ENCODE measurements around the gene KATNBL1. TPM values are rescaled to one million over a fixed set of nuclear protein-coding genes. Genes with fewer than 3 reads are reported as not detected.

The KATNBL1 gene
- total RNA-seq, 4 donors from 2014 or later, result 28.6 to 60.7 (median 40.0) TPM

DNA sequence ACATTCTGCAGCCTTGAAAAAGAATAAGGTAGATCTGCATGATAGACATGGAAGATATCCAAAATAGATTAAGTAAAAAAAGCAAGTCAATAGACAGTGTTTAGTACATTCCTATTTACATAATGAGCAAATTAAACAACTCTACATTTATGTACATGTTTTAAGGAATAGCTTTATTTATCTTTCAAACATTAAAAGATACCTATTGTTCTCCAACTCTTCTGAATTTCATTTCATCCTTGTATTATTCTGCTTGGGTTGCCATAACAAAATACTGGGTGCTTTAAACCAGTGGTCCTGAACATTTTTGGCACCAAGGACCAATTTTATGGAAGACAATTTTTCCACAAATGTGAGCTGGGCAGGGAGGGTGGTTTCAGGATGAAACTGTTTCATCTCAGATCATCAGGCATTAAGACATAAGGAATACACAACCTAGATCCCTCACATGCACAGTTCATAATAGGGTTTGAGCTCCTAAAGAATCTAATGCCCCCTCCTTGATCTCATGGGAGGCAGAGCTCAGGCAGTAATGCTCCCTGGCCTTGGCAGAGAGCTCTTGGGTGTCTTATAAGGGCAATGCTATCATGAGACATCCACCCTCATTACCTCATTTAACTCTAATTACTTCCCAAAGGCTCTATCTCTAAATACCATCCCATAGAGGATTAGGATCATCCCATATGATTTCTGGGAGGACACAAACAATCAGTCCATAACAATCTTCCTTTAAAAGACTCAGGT, 6.8 kb upstream of the KATNBL1 start:
- TF ChIP-seq POLR2AphosphoS5 (IDR thresholded peaks at IDR 0.05) (no peak), EP300 (IDR thresholded peaks at IDR 0.05) (no peak), POLR2A (IDR thresholded peaks at IDR 0.05) (no peak)
- TF ChIP-seq, protein P1, sequence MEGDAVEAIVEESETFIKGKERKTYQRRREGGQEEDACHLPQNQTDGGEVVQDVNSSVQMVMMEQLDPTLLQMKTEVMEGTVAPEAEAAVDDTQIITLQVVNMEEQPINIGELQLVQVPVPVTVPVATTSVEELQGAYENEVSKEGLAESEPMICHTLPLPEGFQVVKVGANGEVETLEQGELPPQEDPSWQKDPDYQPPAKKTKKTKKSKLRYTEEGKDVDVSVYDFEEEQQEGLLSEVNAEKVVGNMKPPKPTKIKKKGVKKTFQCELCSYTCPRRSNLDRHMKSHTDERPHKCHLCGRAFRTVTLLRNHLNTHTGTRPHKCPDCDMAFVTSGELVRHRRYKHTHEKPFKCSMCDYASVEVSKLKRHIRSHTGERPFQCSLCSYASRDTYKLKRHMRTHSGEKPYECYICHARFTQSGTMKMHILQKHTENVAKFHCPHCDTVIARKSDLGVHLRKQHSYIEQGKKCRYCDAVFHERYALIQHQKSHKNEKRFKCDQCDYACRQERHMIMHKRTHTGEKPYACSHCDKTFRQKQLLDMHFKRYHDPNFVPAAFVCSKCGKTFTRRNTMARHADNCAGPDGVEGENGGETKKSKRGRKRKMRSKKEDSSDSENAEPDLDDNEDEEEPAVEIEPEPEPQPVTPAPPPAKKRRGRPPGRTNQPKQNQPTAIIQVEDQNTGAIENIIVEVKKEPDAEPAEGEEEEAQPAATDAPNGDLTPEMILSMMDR (IDR thresholded peaks at IDR 0.05), result no peak
- no peak overlapping the region for H3K27ac ChIP-seq
- no peak overlapping the region for H3K4me3 ChIP-seq
- H3K27me3 ChIP-seq, result no peaks in the 10 kb centered on the region
- no peaks in the 10 kb centered on the region for H3K4me1 ChIP-seq
- H3K36me3 ChIP-seq, result no peaks in the 10 kb centered on the region
- H3K9me3 ChIP-seq, result no peaks in the 10 kb centered on the region
- ATAC-seq, result no peak

DNA sequence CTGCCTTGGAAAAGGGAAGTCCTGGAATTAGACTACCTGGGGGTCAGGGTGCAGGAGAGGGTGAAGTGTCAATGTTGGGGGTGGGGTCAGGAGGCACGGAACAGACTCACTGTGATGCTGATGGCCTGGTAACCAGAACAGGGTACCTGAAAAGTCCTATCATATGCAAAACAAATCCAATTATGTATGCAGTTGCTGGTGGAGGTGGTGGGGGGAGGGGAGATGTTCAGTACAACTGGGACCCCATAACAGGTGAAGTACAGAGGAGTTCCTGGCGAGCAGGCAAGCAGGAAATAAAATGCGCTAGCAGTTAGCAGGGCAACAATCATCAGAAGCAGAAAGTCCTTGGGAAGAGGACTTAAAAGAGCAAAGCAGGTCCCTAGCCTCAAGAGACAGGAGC, 4.2 kb upstream of the KATNBL1 start:
- whole genome bisulfite sequencing, 2 donors (ENCODE audit: low coverage in 1 of 2), result 32 to 35% methylated on average over 3 of the region's 3 CpGs
- TF ChIP-seq EP300 (IDR thresholded peaks at IDR 0.05) (no peak), POLR2A (IDR thresholded peaks at IDR 0.05) (no peak), POLR2AphosphoS5 (IDR thresholded peaks at IDR 0.05) (no peak)
- TF ChIP-seq, protein P1 (IDR thresholded peaks at IDR 0.05), result no peak

DNA sequence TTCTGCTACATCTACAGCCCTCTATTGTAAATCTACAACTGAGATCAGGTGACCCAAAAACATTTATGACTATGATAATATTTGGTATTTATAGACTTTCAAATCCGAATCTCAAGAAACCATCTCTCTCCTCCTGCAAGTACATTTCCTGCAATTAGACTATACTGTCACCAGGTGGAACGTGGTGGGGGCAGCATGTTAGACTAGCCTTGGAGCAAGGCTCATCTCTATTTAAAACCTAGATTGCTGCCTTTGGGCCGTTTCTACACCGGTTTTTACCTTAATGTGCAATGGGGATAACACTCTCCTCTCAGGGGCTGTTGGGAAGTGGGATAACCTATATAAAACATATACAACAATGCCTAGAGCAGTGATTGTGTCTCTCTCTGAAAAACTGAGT, 3.8 kb upstream of the KATNBL1 start:
- Histone ChIP-seq H3K27ac (no peak overlapping the region), H3K27me3 (no peaks in the 10 kb centered on the region), H3K4me3 (no peak overlapping the region), H3K9me3 (no peaks in the 10 kb centered on the region), H3K36me3 (no peaks in the 10 kb centered on the region), H3K4me1 (peaks cover under 1 to 10% (median 3%) of the 10 kb centered on the region in 3 donors)
- no peak for ATAC-seq
- 25 to 59% methylated on average over 3 of the region's 4 CpGs for WGBS, 2 donors (ENCODE audit: low coverage in 1 of 2)
- no peak for TF ChIP-seq POLR2AphosphoS5 (IDR thresholded peaks at IDR 0.05)
- TF ChIP-seq POLR2A (IDR thresholded peaks at IDR 0.05), result no peak
- no peak for TF ChIP-seq EP300 (IDR thresholded peaks at IDR 0.05)
- TF ChIP-seq, protein P1 (IDR thresholded peaks at IDR 0.05), result no peak

More for the DNA sequence above, 4.2 kb upstream of the KATNBL1 start:
- no peak for ATAC-seq
- no peak overlapping the region for H3K4me3 ChIP-seq
- no peaks in the 10 kb centered on the region for H3K9me3 ChIP-seq
- H3K36me3 ChIP-seq, result no peaks in the 10 kb centered on the region
- H3K27ac ChIP-seq, result no peak overlapping the region
- H3K27me3 ChIP-seq, result no peaks in the 10 kb centered on the region
- H3K4me1 ChIP-seq, result peaks cover 0 to 6% (median 0%) of the 10 kb centered on the region in 3 donors

- Histone ChIP-seq H3K9me3 (no peaks in the 10 kb centered on the region), H3K4me1 (peaks cover 2 to 24% (median 10%) of the 10 kb centered on the region in 3 donors), H3K27ac (no peak overlapping the region), H3K27me3 (no peaks in the 10 kb centered on the region), H3K36me3 (no peaks in the 10 kb centered on the region), H3K4me3 (no peak overlapping the region)
- no peak for ATAC-seq
- TF ChIP-seq EP300 (IDR thresholded peaks at IDR 0.05) (no peak), POLR2A (IDR thresholded peaks at IDR 0.05) (no peak), POLR2AphosphoS5 (IDR thresholded peaks at IDR 0.05) (no peak)
- TF ChIP-seq, protein P1 (IDR thresholded peaks at IDR 0.05), result no peak
- WGBS, 2 donors (ENCODE audit: low coverage in 1 of 2), result 85 to 98% methylated on average over 4 of the region's 4 CpGs
Measured at GRCh38 chr15:34206011-34206410, 3.9 kb downstream of the KATNBL1 start.

GRCh38 chr15:34203936-34204335, 6.0 kb downstream of the KATNBL1 start:
- Histone ChIP-seq H3K4me3 (no peak overlapping the region), H3K4me1 (peaks cover 2 to 16% (median 9%) of the 10 kb centered on the region in 3 donors), H3K27me3 (no peaks in the 10 kb centered on the region), H3K9me3 (no peaks in the 10 kb centered on the region), H3K27ac (no peak overlapping the region), H3K36me3 (peaks cover 0 to 7% of the 10 kb centered on the region in 2 donors)
- TF ChIP-seq POLR2AphosphoS5 (IDR thresholded peaks at IDR 0.05), result no peak
- no peak for TF ChIP-seq POLR2A (IDR thresholded peaks at IDR 0.05)
- no peak for TF ChIP-seq EP300 (IDR thresholded peaks at IDR 0.05)
- TF ChIP-seq, protein P1 (IDR thresholded peaks at IDR 0.05), result no peak
- WGBS, 2 donors (ENCODE audit: low coverage in 1 of 2), result 89% methylated on average over 1 of the region's 1 CpG; no CpG with 5 or more reads in 1 of the 2 donors
- no peak for ATAC-seq
